NCI-H2227 (cell line): Measurements from ENCODE around the gene SMAD2.
"Not testable (repeated sequence)": the region's sequence is repeated elsewhere in the genome, so short reads cannot be mapped to it uniquely, and the experiment has no call there.

Experiments used
- DNase-seq: peaks from one replicate; lab custom pipeline; 2025; ENCODE audit not compliant: unreplicated experiment; lab: John Stamatoyannopoulos, UW

Gene SMAD2

DNA sequence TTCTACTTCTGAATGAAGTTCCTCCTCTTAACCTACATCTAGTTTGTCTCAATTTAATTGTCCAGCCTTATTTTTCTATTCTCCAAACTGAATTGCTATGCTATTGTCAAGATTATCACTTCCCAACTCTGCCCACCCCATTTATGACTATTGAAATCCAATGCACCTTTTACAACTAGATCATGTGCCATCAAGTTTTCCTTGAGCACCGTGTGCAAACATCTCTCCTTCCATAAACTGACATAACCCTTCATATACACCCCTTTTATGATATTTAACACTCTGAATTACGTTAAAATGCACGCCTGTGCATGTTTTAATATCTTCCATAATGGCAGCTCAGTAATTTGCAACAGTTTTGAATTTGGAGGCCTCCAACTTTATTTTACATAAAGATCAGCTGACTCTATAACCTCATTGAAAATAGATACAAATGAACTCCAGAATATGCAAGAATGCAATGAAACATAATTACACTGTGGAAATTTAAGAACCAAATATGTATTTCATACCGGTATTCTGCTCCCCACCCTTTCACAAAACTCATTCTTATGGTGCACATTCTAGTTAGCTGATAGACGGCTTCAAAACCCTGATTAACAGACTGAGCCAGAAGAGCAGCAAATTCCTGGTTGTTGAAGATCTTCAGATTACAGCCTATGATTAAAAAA, 85.5 kb downstream of the SMAD2 start:
- DNase-seq: no peak

DNA sequence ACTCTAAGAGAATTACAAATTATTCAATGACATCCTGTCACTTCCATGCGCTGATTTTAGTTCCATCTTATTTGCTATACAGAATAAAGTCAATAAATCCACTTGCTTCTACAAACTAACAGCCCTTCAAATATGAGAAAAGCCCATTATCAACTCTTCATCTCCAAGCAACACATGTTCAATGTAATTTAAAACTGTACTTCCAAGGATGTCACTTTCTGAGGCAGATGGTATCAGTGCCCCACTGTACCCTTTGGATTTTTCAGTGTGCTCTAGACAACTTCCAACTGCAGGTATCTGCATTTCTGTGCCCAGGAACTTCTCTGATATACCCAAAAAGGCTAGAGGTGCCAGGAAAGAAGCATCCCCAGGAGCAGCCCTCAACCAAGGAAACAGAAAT, 87.6 kb downstream of the SMAD2 start:
- DNase-seq: no peak

DNA sequence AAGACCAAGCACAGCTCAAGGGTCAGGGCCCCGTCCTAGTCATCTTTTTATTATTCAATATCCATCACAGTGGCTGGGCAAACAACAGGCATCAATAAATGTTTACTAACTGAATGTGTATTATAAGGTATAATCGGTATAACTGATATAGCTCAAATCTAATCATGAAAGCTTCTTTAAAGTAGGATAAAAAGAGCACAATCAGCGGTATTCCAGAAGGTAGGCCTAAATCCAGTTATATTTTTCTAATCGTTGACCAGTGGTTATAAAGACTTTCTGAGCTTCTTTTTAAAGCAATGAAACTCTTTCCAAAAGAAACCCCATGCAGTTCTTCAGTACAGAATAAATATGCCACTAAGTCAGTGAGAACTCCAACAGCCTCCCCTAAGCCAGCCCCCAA, 92.1 kb downstream of the SMAD2 start:
- no peak for DNase-seq

DNA sequence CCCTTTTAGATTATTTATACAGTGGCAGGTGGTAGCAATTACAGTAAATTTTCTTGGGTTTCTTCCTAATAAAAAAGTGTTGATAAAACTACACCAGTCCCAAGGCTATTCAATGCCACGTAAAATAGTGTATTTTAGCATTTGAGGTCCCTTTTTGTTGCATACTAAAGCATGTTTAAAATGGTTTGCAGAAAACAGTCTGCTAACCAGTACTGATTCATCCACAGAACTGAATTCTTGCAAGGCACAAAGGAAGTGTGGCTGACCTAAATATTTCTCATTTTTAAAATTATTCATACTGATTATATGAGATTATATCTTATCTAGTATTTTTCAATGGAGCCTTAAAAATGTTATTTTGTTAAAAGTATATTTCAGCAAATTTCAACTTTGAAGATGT, 98.1 kb downstream of the SMAD2 start:
- no peak for DNase-seq

DNA sequence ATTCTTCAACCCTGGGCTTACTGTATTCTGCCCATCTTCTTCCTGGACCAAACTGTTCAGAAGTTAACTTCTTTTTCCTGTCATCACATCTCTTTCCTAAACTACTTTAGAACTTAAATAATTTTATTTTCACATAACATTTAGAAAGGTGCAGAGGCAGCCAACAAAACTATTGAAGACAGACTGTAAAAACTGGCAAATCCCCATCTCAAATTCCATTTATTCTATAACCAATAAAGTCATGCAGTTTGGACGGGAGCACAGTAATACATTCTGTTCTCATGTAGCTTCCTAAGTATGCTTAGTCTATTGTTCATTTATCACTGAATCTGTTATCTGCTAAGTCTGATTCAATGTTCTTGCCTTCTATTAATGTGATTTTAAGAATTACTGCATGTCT, 99.1 kb downstream of the SMAD2 start:
- DNase-seq: no peak

DNA sequence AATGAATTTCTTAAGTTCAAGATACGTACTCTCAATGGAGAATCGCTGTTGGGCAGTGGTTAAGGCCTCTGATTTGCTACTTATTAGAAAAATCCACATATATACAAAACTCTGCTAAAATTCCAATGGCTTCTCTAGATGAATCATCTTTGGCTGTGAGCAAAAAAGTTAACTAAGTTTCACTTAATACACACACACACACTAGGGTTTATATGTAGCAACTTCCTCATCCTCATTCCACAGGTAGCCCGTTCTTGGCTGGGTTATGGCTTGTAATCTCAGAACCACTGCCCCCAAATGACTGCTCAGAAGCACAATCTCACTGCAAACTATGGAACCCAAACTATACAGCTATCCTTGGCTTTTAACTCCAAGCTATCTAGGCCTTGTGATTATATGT, 99.7 kb downstream of the SMAD2 start:
- DNase-seq: no peak

DNA sequence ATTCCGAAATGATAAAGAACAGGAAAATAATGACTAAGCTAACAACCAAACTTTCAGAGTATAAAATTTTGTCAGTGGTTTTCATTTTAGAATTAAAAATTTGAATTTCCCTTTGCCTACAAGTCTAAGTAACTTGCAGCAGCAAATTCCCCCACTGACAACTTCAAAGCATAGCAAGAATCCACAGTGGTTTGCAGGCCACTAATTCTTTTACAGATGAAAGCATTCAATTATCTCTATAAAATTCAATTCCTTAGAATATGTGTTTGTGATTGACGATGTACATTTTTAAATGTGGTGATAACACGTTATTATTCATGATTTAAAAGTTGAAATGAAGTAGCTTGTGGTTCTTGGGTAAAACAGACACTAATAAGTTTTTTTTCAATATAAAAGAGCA, 100.6 kb downstream of the SMAD2 start:
- DNase-seq: no peak

DNA sequence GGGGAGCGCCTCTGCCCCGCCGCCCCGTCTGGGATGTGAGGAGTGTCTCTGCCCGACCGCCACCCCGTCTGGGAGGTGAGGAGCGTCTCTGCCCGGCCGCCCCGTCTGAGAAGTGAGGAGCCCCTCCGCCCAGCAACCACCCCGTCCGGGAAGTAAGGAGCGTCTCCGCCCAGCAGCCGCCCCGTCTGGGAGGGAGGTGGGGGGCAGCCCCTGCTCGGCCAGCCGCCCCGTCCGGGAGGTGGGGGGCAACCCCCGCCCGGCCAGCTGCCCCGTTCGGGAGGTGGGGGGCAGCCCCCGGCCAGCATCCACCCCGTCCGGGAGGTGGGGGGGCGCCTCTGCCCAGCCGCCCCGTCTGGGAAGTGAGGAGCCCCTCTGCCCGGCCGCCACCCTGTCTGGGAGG, 102.4 kb downstream of the SMAD2 start:
- DNase-seq: not testable (repeated sequence)

DNA sequence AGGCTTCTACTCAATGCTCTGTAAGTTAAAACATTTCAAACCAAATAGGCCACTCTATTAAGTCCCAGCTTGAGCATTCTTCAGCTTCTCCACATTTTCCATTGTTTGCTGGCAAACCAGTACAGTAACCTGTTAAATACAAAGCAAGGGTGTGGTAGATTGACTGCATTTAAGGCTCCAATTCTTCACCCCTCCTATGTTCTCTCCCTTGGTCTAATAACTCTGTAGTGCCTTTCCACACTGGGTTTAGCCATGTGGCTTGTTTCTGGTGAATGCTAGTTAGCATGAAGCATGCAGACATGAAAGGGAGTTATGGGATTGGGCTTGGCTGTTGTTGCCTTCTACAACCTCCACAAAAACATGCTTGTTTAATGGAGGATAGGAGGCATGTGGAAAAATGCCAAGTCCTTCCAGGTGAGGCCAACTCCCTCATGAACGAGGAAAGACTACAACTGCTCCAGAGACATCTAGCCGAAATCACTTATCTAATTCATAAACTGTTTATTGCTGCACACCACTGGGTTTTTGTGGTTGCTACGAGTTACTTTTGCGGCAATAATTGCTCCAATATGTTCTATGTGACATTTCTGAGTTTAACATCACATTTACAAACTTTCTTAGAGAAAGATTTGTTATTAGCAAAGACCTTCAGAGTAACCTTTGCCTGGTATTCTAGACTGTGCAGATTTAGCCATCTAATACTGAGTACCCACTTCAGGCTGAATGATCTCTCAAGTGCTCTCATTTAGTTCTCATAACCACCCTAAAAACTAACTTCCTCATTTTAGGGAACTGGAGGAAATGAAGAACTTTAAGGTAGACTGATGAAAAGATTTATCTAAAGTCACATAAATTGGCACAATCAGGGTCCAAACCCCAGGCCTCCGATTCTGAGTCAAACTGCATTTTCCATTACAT, 104.0 kb downstream of the SMAD2 start:
- no peak for DNase-seq

DNA sequence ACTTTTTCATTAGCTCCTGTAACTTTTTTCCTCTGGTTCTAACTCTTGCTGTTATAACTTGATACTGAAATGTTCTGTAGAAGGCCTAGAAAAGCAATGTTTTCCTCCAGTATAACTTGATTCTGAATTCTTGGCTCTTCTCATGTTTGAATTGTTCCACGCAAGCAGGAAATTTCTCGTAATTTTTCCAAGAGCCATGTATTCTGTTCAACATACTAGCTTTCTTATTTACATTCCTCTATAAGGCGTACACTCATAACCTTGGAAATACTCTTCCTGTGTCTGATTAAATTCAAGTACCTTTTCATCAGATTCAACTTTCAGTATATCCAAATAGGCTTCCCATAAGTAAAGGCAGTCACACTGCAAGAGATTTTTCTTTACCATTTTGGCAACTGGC, 109.1 kb downstream of the SMAD2 start:
- DNase-seq: no peak

DNA sequence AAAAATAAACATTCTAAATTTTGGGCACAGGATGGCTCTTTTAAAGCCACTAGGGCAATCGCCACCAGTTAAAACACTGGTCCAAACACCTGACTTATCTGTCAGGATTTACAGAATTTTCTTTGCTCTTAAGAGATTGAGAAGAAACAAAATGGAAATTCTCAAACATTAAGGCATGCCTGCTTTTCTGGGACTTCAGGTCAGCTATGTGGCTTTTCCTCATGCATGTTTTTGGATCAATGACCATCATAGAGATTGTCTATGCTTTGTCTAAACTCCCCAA, 112.7 kb downstream of the SMAD2 start:
- no peak for DNase-seq

DNA sequence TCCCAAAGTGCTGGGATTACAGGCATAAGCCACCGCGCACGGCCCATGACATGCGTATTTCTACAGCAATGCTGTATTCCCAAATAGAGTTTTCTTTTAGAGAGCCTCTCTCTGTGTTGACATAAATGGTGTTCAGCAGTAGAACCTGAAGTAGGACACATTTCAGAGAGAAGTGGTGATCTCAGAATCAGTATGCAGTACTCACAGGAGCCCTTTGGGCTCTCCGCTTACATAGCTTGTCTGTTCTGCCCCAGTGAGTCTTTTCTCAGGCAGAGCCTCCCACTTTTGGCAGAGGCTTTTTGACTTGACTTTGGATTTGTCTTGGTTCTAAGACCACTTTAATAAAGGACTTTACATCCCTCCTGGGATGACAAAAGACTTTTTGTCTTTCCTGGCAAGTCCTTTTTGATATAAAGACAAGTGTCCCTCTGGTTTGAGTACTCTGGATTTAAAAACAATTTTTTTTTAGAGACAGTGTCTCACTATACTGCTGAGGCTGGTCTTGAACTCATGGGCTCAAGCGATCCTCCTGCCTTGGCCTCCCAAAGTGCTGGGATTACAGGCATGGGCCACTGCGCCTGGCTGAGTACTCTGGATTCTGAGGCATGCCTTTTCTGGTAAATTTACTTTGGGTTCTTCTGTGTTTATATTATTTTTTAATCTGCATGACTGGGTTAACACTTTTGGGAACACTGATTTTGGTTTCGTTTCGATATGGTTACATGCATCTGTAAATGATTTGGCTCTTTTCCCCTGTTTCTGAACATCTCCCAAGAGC, 113.3 kb downstream of the SMAD2 start:
- no peak for DNase-seq

DNA sequence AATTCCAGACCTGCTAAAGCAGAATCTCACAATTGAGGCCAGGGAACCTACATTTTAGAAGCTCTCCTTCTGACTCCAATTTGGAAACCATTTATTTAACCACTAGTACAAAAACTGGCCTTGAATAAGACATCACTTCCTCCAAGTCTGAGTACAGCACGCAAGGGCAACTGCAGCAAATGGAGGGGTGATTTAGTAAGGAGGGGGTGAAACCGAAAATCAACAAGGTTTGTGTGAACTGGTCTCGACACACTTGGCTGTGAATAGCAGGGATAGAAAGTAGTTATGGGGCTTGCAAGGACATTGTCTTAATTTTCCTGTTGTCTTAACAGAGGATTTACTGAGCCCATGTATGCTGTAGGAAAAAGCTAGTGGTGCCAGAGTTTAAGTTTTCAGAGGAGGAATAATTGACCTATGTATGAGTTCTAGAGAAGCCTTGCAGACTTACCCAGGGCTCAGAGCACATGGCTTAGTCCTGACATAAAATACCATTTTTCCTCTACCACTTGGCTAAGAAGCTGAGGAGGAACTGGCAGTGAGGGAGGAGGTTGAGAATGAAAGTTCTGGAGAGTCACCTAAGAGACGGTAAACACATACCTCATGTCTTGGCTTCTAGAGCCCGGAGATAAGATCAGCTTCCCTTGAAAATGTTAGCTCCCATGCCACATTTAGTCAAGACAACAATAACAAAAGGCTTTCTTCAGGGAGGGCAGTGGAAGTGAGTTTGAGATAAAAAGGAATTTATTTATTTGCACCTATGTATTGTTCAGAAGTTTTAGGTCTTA, 114.8 kb downstream of the SMAD2 start:
- DNase-seq: no peak

DNA sequence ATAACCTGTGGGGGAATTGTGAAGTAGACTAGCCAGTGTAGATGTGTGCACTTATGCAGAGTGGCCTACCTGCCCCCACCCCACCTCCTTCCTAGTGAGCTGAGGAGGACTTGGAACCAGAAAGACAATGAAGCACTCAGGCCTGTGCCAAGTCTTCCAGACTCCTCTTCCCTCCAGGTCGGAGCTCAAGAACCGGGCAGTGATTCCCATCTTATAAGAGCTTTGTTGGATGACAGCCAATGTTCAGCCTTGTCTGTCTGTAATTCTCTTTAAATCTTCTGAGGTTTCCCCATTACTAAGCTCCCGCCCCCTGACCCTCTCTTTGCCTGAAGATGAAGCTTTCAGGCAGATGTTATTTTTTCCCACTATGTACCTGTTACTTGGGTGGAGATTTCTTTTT, 121.0 kb downstream of the SMAD2 start:
- DNase-seq: peak; percentile 87

DNA sequence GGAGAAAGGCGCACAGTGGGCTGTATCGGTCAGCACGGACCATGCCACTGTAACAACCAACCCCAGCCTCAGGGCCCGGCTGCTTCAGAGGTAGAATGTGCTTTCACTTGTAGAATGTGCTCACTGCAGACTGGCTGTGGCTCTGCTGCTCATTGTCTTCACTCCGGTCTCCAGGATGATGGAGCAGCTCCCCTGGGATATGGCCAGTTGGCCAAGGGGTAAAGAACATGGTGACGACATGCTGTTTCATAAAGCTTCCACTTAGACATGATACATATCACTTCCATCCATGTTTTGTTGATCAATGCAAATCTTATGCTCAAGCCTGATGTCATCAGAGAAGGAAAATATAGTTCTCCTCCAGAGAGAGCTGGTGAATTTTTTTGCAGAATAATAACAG, 127.7 kb downstream of the SMAD2 start:
- no peak for DNase-seq

DNA sequence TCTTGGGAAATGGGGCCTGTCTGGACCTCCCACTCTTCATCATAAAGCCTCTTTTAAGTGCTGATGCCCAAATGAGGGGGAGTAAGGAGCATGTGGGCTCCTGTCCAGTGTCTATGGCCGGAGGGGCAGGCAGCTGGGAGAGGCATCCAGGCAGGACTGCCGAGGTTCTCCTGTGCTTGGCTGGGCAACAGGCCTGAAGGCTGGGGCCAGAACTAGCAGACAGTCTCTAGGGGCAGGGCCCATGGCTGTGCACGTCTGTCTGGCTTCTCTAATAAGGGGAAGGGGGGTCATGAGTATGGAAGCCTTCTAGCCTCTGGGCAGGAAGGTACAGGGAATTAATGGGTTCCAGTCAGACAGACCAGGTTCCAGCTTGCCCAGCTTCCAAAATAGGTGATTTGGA, 128.6 kb downstream of the SMAD2 start:
- DNase-seq: no peak

DNA sequence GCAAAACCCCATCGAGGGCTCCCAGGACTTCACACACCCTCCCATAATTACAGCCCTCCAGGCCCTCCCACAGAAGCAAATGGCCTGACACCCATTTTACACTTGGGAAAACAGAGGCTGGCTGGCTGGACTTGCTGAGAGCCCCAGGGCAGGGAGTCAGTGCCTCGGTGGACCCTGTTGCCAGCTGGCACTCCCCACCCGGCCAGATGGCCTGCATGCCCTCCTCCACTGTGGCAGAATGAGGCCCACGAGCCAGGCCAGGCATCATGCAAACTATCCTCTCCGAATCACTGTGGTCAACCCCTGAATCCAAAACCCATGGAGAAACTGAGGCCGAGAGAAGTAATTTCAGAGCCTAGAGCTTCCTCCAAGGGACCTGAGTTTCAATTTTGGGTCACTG, 129.7 kb downstream of the SMAD2 start:
- no peak for DNase-seq

DNA sequence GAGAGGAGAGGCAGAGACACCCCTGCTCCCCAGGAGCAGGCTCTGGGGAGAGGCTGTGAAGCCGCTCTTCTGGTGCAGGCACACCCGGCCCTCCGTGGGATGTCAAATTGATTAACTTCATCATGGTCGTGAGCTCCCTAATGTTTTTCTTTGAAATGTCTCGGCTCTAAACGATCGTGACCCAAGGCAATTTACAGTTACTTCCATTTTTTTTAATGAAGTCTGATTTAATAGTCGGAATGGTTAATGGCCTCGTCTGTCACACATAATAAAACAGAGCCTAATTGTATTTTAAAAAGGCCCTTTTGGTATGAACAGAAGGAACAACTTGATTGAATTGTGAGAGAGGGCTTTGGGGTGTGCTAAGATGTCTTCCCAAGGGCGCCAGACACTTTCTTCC, 130.2 kb downstream of the SMAD2 start:
- no peak for DNase-seq

DNA sequence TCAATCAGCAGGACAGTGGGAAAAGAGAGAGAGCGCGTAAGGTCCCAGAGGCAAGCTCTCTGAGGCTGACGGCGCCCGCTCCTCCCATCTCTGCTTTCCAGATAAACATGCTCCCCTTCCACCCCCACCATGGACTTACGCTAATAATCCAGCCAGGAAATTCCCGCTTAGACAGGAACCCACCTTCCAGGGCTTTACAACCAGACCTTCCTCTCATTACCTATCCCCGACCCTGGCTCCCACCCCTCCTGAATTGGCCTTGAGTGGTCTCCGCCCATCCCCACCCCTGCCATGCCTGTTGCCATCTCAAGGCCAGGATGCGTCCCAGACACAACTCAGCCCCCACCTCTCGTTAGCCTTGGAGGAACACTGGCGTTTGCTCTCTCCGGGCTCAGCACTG, 131.1 kb downstream of the SMAD2 start:
- peak; percentile 6 for DNase-seq

DNA sequence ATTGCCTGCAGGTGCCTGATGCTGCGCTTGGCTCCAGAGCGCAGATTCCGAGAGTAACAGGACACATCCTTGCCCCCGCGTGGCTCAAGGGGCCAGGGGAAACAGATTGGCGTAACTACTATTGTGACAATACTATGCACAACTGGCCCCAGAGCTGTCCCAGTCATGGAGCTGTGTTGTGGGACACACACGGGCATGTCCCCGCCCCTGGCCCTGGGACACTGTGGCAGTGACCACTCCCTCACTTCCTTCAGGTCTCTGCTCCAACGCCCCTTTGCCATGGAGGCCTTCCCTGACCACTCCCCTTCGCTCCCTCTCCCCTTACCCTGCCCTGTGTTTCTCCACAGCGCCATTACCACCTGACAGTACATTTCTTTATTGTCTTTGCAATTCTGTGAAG, 132.1 kb downstream of the SMAD2 start:
- no peak for DNase-seq

DNA sequence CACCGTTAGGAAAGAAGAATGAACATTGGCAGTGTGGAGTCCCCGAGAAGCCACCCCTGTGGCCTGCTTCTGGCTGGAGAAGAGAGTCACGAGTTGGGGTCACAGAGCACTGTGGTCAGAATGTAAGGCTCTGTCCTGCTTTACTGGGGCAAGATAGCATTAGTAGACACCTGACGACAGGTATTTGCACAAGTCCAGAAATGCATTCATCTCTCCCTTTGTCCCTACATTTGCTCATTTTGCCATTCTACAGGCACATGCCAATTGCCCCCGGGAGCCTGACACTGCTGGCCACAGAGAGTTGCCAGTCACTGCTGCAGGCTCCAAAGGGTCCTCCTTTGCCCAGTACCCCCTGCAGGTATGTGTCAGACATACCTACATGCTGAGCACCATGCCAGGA, 133.3 kb downstream of the SMAD2 start:
- no peak for DNase-seq
